T-helper 17 cell (primary cell): ENCODE measurements around the gene LCE2B. TPM values are rescaled to one million over a fixed set of nuclear protein-coding genes. Genes with fewer than 3 reads are reported as not detected.
"Not testable (repeated sequence)": the region's sequence is repeated elsewhere in the genome, so short reads cannot be mapped to it uniquely, and the experiment has no call there.

Source experiments
- ATAC-seq: fragments of 150-1000 bp; cut with Tn5 transposase; 2 replicates; pipeline ENCODE4 v1.10.0; 2021; ENCODE audit warnings: mild to moderate bottlenecking, moderate library complexity
- DNase-seq, 3 donors: peaks; one replicate each; pipeline versions ENCODE4 v3.0.0 to v3.0.0-alpha.2; 2020 to 2021
- H3K9me3 ChIP-seq: one replicate; pipeline ENCODE4 v1.7.0; 2013; ENCODE audit warnings: low read length, mild to moderate bottlenecking; ENCODE audit not compliant: control insufficient read depth, poor library complexity, severe bottlenecking
- H3K27ac Mint-ChIP-seq: one replicate; pipeline ENCODE4 v1.8.0; 2022; ENCODE audit warnings: mild to moderate bottlenecking, moderate library complexity, mixed read lengths
- H3K27me3 Mint-ChIP-seq: one replicate; pipeline ENCODE4 v1.8.0; 2022; ENCODE audit warnings: mixed read lengths
- H3K36me3 Mint-ChIP-seq: one replicate; pipeline ENCODE4 v1.8.0; 2022; ENCODE audit warnings: low read depth, mixed read lengths
- H3K4me1 Mint-ChIP-seq: one replicate; pipeline ENCODE4 v1.8.0; 2022; ENCODE audit warnings: mild to moderate bottlenecking, mixed read lengths
- H3K4me3 Mint-ChIP-seq: one replicate; pipeline ENCODE4 v1.8.0; 2022; ENCODE audit warnings: mild to moderate bottlenecking, moderate library complexity, mixed read lengths
- total RNA-seq, 4 donors: library from RNA in 2 of 4; stranded (reverse) in 2 of 4; gene quantifications; one replicate each; pipeline ENCODE4 v1.2.3 and lab custom pipeline; 2022 to 2026

The LCE2B gene, protein sequence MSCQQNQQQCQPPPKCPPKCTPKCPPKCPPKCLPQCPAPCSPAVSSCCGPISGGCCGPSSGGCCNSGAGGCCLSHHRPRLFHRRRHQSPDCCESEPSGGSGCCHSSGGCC
- total RNA-seq (not detected), total RNA-seq (lab: John Stamatoyannopoulos, UW) (0 reads per million in 2 donors)

DNA sequence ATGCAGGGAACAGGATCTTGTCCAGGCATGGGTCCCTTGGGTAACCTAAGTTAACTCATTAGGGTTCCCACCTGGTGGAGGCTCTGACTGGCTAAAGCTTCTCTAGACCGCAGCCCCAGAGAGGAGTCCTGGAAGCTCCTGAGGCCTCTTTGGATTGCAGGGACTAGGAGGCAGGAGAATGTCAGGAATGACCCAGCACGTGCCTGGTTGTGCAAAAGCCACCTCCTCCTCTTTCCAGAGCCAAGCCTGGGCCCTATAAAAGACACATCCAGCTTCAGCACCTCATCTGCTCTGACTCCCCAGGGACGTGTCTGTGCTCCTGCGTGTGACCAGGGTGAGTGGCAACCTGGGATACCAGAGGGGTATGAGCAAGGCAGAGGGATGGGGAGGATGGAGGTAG lies at the start of gene LCE2B:
Gene LCE2B (plus strand): TSS at position 301 of the 400 bp plus-strand sequence. CDS start 721 bp downstream, outside the sequence.
- peaks cover 69% of the 10 kb centered on the region for H3K27me3 Mint-ChIP-seq
- ATAC-seq, H3K36me3 Mint-ChIP-seq, H3K4me1 Mint-ChIP-seq, H3K4me3 Mint-ChIP-seq, H3K9me3 ChIP-seq, DNase-seq, H3K27ac Mint-ChIP-seq: not testable (repeated sequence)

DNA sequence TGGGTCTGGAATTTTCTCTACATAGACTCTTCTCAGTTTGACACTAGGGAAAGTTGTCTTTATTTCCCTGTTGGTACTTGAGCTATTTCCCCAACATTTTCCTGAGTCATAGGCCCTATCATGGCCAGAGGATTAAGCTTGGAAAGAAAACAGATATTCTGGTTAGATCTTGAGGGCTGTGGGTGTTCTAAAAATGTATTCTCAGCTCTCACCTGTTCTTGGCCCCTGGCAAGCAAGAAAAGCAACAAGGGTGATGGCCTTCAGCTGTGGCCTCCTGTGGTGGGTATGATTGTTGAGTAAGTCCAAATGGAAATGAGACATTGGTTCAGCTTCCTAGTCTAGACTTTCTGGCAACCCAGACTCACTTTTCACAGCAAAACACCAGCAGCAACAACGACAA lies 45.6 kb upstream of the LCE2B start:
- no peaks in the 10 kb centered on the region for H3K4me1 Mint-ChIP-seq
- H3K36me3 Mint-ChIP-seq, result no peaks in the 10 kb centered on the region
- H3K27ac Mint-ChIP-seq, result no peak overlapping the region
- ATAC-seq (no peak), DNase-seq (no peak)
- peaks cover 21% of the 10 kb centered on the region for H3K27me3 Mint-ChIP-seq
- H3K9me3 ChIP-seq, result peaks cover 2% of the 10 kb centered on the region
- no peak overlapping the region for H3K4me3 Mint-ChIP-seq

DNA sequence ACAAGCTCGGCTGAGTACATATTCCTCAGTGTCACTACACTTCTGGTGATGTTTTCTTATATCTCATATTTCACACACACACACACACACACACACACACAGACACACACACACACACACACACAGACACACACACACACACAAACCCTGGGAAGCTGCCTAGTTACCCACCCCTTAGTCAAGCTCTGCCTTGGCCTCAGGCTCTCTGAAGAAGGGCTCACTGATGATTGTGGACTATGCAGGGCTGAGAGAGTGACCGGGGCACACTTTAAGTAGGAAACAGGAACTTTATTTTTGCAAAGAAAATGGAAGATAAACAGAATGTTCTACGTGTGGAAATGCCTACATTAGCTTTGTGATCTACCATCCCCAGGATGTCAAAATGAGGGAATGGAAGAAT lies 42.0 kb upstream of the LCE2B start:
- Mint-ChIP-seq H3K27ac (no peak overlapping the region), H3K36me3 (peaks cover 2% of the 10 kb centered on the region), H3K4me1 (no peaks in the 10 kb centered on the region), H3K4me3 (no peak overlapping the region), H3K27me3 (peaks cover 43% of the 10 kb centered on the region)
- no peak for ATAC-seq
- no peak for DNase-seq
- H3K9me3 ChIP-seq, result peaks cover 2% of the 10 kb centered on the region

DNA sequence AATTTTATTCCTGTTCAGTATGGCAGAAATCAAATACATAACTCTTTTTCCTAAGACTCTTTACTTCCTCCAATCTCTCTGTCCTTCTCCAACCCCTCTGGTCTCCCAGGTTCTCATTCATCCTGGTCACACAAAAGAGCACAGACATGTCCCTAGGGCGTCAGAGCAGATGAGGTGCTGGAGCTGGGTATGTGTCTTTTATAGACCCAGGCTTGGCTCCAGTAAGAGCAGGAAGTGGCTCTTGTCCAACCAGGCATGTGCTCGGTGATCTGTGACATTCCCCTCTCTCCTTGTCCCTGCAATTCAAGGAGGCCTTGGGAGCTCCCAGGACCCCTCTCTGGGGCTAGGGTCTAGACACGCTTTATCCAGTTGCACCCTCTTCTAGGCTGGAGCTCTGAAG lies 40.8 kb upstream of the LCE2B start:
- peaks cover 49% of the 10 kb centered on the region for H3K27me3 Mint-ChIP-seq
- DNase-seq (no peak), ATAC-seq (no peak)
- no peaks in the 10 kb centered on the region for H3K9me3 ChIP-seq
- peaks cover 2% of the 10 kb centered on the region for H3K36me3 Mint-ChIP-seq
- H3K4me1 Mint-ChIP-seq, result no peaks in the 10 kb centered on the region
- H3K4me3 Mint-ChIP-seq, result no peak overlapping the region
- no peak overlapping the region for H3K27ac Mint-ChIP-seq

DNA sequence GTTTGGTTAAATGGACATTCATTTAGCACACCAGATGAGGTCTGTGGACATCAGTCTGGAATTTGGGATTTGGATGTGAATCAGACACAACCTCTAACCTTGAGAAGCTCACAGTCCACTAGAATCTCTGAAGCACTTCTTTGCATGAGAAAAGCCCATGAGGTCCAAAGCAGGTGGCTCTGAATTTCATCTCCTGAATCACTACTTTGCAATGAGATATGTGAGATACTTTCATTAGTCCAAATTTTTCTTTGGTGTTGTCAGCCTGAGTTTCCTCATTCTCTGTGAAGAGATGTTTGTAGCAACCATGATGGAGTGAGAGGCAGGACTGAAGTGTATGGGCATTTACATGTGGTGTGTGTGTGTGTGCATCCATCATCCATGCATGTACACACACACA lies 39.3 kb upstream of the LCE2B start:
- no peak overlapping the region for H3K27ac Mint-ChIP-seq
- no peak for DNase-seq

DNA sequence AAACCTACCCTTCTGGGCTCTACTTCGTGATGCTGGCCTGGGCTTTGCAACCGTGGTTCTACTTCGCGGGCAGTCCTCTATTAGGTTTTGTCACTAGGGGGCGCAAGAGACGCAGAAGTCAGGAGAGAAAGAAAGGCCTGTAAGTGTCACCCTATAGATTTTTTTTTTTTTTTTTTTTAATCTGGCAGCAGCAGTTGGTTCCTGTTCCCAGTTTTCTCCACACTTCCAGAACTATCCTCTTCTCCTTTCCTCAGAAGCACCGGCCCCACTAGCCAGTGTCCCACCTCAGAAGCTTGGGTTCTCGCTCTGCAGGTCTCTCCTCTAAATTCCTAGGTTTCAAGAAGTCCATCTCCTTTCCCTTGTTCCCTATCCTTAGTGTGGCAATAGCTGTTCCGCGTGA lies 31.8 kb upstream of the LCE2B start:
- no peak overlapping the region for H3K27ac Mint-ChIP-seq
- no peaks in the 10 kb centered on the region for H3K36me3 Mint-ChIP-seq
- peaks cover 10% of the 10 kb centered on the region for H3K4me1 Mint-ChIP-seq
- no peak overlapping the region for H3K4me3 Mint-ChIP-seq
- no peaks in the 10 kb centered on the region for H3K9me3 ChIP-seq
- peaks cover 48% of the 10 kb centered on the region for H3K27me3 Mint-ChIP-seq
- DNase-seq (peak in 2 of 3 donors; percentile 16 to 40), ATAC-seq (peak; percentile 45)

More for the DNA sequence above, 39.3 kb upstream of the LCE2B start:
- peaks cover 2% of the 10 kb centered on the region for H3K36me3 Mint-ChIP-seq
- H3K27me3 Mint-ChIP-seq, result peaks cover 58% of the 10 kb centered on the region
- no peak overlapping the region for H3K4me3 Mint-ChIP-seq
- no peak for ATAC-seq
- H3K4me1 Mint-ChIP-seq, result no peaks in the 10 kb centered on the region
- no peaks in the 10 kb centered on the region for H3K9me3 ChIP-seq

DNA sequence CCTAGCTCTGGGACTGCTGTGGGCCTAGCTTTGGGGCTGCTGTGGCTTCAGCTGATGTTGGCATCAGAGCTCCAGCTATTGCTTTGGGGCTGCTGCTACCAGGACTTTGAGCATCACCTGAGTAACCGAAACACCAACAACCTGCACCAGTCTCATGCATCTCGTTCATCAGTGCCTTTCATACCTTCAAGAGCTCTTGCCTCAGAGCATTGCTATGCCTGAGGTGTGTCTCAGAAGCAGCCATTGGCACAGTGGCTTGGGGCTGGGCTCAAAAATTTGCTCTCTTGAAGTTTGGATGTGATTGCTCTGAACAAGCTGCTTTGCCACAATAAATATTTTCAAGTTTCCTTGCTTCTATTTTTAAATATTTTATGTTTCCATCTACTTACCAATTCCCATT lies 29.5 kb upstream of the LCE2B start:
- peaks cover 45% of the 10 kb centered on the region for H3K27me3 Mint-ChIP-seq
- H3K9me3 ChIP-seq, result no peaks in the 10 kb centered on the region
- H3K36me3 Mint-ChIP-seq, result no peaks in the 10 kb centered on the region
- H3K4me1 Mint-ChIP-seq, result peaks cover 10% of the 10 kb centered on the region
- ATAC-seq, result no peak
- no peak overlapping the region for H3K4me3 Mint-ChIP-seq
- H3K27ac Mint-ChIP-seq, result no peak overlapping the region
- DNase-seq, result no peak

DNA sequence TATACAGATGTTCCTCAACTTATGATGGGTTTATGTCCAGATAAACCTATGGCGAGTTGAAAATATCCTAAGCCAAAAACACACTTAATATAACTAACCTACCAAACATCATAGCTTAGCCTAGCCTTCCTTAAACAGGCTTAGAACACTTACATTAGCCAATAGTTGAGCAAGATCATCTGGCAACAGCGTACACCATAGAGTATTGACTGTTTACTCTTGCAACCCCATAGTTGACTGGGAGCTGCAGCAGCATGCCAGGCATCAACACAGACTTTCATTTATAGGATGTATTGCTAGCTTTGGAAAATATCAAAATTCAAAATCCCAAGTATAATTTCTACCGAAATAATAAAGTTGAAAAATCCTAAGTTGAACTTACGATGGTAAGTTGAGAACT lies 28.2 kb upstream of the LCE2B start:
- ATAC-seq (no peak), DNase-seq (no peak)
- Mint-ChIP-seq H3K4me1 (peaks cover 10% of the 10 kb centered on the region), H3K36me3 (no peaks in the 10 kb centered on the region), H3K4me3 (no peak overlapping the region), H3K27ac (no peak overlapping the region), H3K27me3 (peaks cover 49% of the 10 kb centered on the region)
- no peaks in the 10 kb centered on the region for H3K9me3 ChIP-seq

DNA sequence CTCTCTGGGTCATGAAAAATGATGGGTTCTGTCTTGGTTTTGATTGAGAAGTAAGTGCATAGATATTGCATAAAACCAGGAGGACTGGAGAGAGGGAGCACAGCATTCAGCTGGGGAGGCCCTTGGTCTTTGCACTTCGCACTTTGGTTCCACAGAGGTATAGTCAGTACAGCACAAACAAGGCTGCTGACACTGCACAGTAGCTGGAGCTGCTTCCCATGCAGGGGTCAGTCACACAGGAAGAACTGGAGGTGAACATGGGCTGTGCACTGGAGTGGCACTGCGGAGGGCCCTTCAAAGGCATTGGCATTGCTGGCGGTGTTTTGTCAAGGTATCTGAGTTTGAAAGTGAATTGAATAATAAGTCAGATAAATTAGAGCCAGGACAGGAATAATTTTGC lies 27.3 kb upstream of the LCE2B start:
- Mint-ChIP-seq H3K27me3 (peaks cover 48% of the 10 kb centered on the region), H3K27ac (no peak overlapping the region), H3K36me3 (no peaks in the 10 kb centered on the region), H3K4me1 (peaks cover 9% of the 10 kb centered on the region), H3K4me3 (no peak overlapping the region)
- no peaks in the 10 kb centered on the region for H3K9me3 ChIP-seq
- ATAC-seq (no peak), DNase-seq (no peak)

DNA sequence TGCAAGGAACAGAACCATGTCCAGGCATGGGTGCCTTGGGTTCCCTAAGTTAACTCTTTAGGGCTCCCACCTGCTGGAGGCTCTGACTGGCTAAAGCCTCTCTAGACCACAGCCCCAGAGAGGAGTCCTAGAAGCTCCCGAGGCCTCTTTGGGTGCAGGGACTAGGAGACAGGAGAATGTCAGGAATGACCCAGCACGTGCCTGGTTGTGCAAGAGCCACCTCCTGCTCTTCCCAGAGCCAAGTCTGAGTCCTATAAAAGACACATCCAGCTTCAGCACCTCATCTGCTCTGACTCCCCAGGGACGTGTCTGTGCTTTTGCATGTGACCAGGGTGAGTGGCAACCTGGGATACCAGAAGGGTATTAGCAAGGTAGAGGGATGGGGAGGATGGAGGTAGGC lies 22.8 kb upstream of the LCE2B start, which contains the start of gene LCE2D:
Gene LCE2D (plus strand): TSS at position 283 of the 400 bp plus-strand sequence. CDS start 726 bp downstream, outside the sequence.
- Mint-ChIP-seq H3K27me3 (peaks cover 60% of the 10 kb centered on the region), H3K4me1 (no peaks in the 10 kb centered on the region)

DNA sequence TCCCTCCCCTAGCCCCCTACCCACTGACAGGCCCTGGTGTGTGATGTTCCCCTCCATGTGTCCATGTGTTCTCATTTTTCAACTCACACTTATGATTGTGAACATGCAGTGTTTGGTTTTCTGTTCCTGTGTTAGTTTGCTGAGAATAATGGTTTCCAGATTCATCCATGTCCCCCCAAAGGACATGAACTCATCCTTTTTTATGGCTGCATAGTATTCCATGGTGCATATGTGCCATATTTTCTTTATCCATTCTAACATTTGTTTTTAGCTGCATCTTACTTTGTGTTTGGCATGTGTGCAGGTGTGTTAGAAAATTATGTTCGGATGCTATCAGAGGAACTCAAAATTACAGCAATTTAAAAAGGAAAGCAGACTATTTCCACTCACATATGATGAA lies 19.8 kb upstream of the LCE2B start:
- H3K27me3 Mint-ChIP-seq, result peaks cover 73% of the 10 kb centered on the region
- H3K4me3 Mint-ChIP-seq, H3K27ac Mint-ChIP-seq, H3K4me1 Mint-ChIP-seq, ATAC-seq, H3K9me3 ChIP-seq, H3K36me3 Mint-ChIP-seq, DNase-seq: not testable (repeated sequence)

More for the DNA sequence above, 22.8 kb upstream of the LCE2B start, which contains the start of gene LCE2D:
- no peak within 1 kb of the TSS for H3K4me3 Mint-ChIP-seq
- H3K27ac Mint-ChIP-seq, result no peak within 1 kb of the TSS
- ATAC-seq (no peak), DNase-seq (no peak)
- no peaks in the 10 kb centered on the region for H3K36me3 Mint-ChIP-seq
- no peaks in the 10 kb centered on the region for H3K9me3 ChIP-seq

DNA sequence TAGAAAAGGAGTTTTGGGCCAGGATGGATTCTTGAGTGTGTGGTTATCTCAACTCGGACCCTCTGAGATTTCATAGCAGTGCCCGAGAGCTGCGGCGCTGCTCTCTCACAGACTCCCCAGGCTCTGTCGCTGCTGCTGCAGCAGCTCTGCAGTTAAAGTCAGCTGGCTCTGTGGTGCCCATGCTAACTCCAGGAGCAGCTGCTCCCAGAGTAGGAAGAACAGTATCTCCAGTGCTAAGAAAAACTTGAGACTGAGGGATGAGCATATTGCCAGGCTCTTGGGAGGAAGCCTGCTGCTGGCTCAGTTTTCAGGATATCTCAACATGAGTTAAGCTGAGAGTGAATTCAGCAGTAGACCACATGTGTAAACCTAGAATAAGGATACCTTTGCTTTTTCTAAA lies 18.3 kb upstream of the LCE2B start:
- Mint-ChIP-seq H3K4me1 (no peaks in the 10 kb centered on the region), H3K36me3 (no peaks in the 10 kb centered on the region), H3K27me3 (peaks cover 70% of the 10 kb centered on the region), H3K4me3 (no peak overlapping the region), H3K27ac (no peak overlapping the region)
- no peaks in the 10 kb centered on the region for H3K9me3 ChIP-seq
- DNase-seq (no peak), ATAC-seq (no peak)

DNA sequence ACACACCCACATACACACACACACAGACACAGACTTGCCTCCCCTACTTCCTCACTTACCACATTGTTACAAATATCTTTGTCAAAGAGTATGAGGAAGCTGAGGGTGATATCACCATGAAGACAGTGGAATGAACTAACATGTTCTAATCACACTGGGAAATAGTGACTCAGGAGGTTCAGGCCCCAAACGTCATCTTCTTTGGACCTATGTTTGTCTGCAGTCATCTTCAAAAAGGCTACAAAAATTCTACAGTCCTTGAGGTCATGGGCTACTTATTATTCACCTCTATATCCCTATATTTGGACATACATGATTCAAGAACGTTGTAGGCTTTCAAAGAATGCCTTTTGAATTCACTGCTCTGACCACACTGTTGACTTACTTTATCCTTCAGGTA lies 12.9 kb upstream of the LCE2B start:
- ATAC-seq, result no peak
- Mint-ChIP-seq H3K4me1 (no peaks in the 10 kb centered on the region), H3K27ac (no peak overlapping the region), H3K36me3 (no peaks in the 10 kb centered on the region), H3K27me3 (peaks cover 67% of the 10 kb centered on the region), H3K4me3 (no peak overlapping the region)
- no peaks in the 10 kb centered on the region for H3K9me3 ChIP-seq
- no peak for DNase-seq

DNA sequence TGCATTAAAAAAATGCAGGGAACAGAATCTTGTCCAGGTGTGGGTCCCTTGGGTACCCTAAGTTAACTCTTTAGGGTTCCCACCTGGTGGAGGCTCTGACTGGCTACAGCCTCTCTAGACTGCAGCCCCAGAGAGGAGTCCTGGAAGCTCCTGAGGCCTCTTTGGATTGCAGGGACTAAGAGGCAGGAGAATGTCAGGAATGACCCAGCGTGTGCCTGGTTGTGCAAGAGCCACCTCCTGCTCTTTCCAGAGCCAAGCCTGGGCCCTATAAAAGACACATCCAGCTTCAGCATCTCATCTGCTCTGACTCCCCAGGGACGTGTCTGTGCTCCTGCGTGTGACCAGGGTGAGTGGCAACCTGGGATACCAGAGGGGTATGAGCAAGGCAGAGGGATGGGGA lies 10.9 kb upstream of the LCE2B start, which contains the start of gene LCE2C:
Gene LCE2C (plus strand): TSS at position 297 of the 400 bp plus-strand sequence. CDS start 737 bp downstream, outside the sequence.
- ATAC-seq, H3K9me3 ChIP-seq, H3K4me3 Mint-ChIP-seq, H3K4me1 Mint-ChIP-seq, DNase-seq, H3K27ac Mint-ChIP-seq, H3K36me3 Mint-ChIP-seq: not testable (repeated sequence)
- H3K27me3 Mint-ChIP-seq, result peaks cover 69% of the 10 kb centered on the region
